WTC11 (cell line): ENCODE measurements around the gene MTTP. TPM values are rescaled to one million over a fixed set of nuclear protein-coding genes. Genes with fewer than 3 reads are reported as not detected.

Experiments used
- ATAC-seq: fragments of 200-7000 bp; cut with Tn5 transposase; 2 replicates; pipeline ENCODE4 v1.10.0; 2021; ENCODE audit warnings: mild to moderate bottlenecking, moderate library complexity
- CTCF ChIA-PET: fragments of 300-600 bp; sonication (Branson Sonifier 250); formaldehyde crosslinking; loops from one replicate; lab custom pipeline; 2021; ENCODE audit warnings: antibody characterized with exemption; lab: Charles Lee
- POLR2A ChIA-PET: fragments of 350-600 bp; sonication (Branson Sonifier 250); formaldehyde crosslinking; loops from one replicate; lab custom pipeline; 2021; ENCODE audit warnings: antibody characterized with exemption; lab: Charles Lee
- DNase-seq: peaks from one replicate; pipeline ENCODE4 v3.0.0; 2021; ENCODE audit warnings: low spot score
- H3K27ac Mint-ChIP-seq: 2 replicates; pipeline ENCODE4 v1.8.0; 2021; ENCODE audit warnings: mixed read lengths
- H3K27me3 Mint-ChIP-seq: 2 replicates; pipeline ENCODE4 v1.8.0; 2021; ENCODE audit warnings: low read depth, mild to moderate bottlenecking, moderate library complexity, mixed read lengths
- H3K36me3 Mint-ChIP-seq: 2 replicates; pipeline ENCODE4 v1.8.0; 2021; ENCODE audit warnings: mixed read lengths
- H3K4me1 Mint-ChIP-seq: 2 replicates; pipeline ENCODE4 v1.8.0; 2022; ENCODE audit warnings: mixed read lengths
- H3K4me3 Mint-ChIP-seq: 2 replicates; pipeline ENCODE4 v1.8.0; 2021; ENCODE audit warnings: mild to moderate bottlenecking, moderate library complexity, mixed read lengths
- H3K9me3 Mint-ChIP-seq: 2 replicates; pipeline ENCODE4 v1.8.0; 2021; ENCODE audit warnings: mixed read lengths
- AFF4 ChIP-seq: sonication (generic); formaldehyde crosslinking; IDR thresholded peaks from 2 replicates; pipeline ENCODE4 v1.8.1; 2023; ENCODE audit warnings: mild to moderate bottlenecking, missing genetic modification reagents, borderline replicate concordance
- AR ChIP-seq: fragments of 250-450 bp; sonication (Bioruptor Pico); IDR thresholded peaks from 2 replicates; pipeline ENCODE4 v1.9.0; 2021; ENCODE audit warnings: mild to moderate bottlenecking
- ATF1 ChIP-seq: sonication (generic); formaldehyde crosslinking; IDR thresholded peaks from 2 replicates; pipeline ENCODE4 v1.8.1; 2023; ENCODE audit warnings: mild to moderate bottlenecking, moderate library complexity, missing genetic modification reagents
- FOXP1 ChIP-seq: sonication (generic); formaldehyde crosslinking; IDR thresholded peaks from 2 replicates; pipeline ENCODE4 v1.8.0; 2022; ENCODE audit warnings: missing genetic modification reagents, mild to moderate bottlenecking, moderate library complexity, borderline replicate concordance
- HMGXB4 ChIP-seq: sonication (generic); formaldehyde crosslinking; IDR thresholded peaks from 2 replicates; pipeline ENCODE4 v1.8.1; 2023; ENCODE audit warnings: mild to moderate bottlenecking, moderate library complexity, missing genetic modification reagents
- KAT7 ChIP-seq: sonication (generic); formaldehyde crosslinking; IDR thresholded peaks from 2 replicates; pipeline ENCODE4 v1.8.1; 2023; ENCODE audit warnings: missing genetic modification reagents, mild to moderate bottlenecking, borderline replicate concordance
- MLX ChIP-seq: sonication (generic); formaldehyde crosslinking; IDR thresholded peaks from 2 replicates; pipeline ENCODE4 v1.8.1; 2023; ENCODE audit warnings: mild to moderate bottlenecking, missing genetic modification reagents, moderate library complexity
- NR3C1 ChIP-seq: sonication (generic); formaldehyde crosslinking; conservative IDR thresholded peaks from 2 replicates; pipeline ENCODE4 v1.8.1; 2023; ENCODE audit warnings: low read depth, mild to moderate bottlenecking, missing genetic modification reagents
- PRRX2 ChIP-seq: fragments of 250-450 bp; sonication (Bioruptor Pico); IDR thresholded peaks from 2 replicates; pipeline ENCODE4 v1.8.0; 2021; ENCODE audit warnings: mild to moderate bottlenecking
- SOX15 ChIP-seq: fragments of 250-450 bp; sonication (Bioruptor Pico); IDR thresholded peaks from 2 replicates; pipeline ENCODE4 v1.9.0; 2021; ENCODE audit warnings: mild to moderate bottlenecking
- TCF7 ChIP-seq: sonication (generic); formaldehyde crosslinking; IDR thresholded peaks from 2 replicates; pipeline ENCODE4 v1.8.0; 2022; ENCODE audit warnings: mild to moderate bottlenecking, low read depth, missing genetic modification reagents, moderate library complexity
- TEAD4 ChIP-seq: sonication (generic); formaldehyde crosslinking; IDR thresholded peaks from 2 replicates; pipeline ENCODE4 v1.8.0; 2022; ENCODE audit warnings: mild to moderate bottlenecking, missing genetic modification reagents
- USF2 ChIP-seq: sonication (generic); formaldehyde crosslinking; IDR thresholded peaks from 2 replicates; pipeline ENCODE4 v1.8.1; 2023; ENCODE audit warnings: mild to moderate bottlenecking, missing genetic modification reagents, moderate library complexity
- ZBTB43 ChIP-seq: sonication (generic); formaldehyde crosslinking; IDR thresholded peaks from 2 replicates; pipeline ENCODE4 v1.8.1; 2023; ENCODE audit warnings: mild to moderate bottlenecking, missing genetic modification reagents
- ZMAT4 ChIP-seq: fragments of 250-450 bp; sonication (Bioruptor Pico); IDR thresholded peaks from 2 replicates; pipeline ENCODE4 v1.9.0; 2021; ENCODE audit warnings: mild to moderate bottlenecking
- ZNF416 ChIP-seq: fragments of 250-450 bp; sonication (Bioruptor Pico); IDR thresholded peaks from 2 replicates; pipeline ENCODE4 v1.9.0; 2021; ENCODE audit warnings: mild to moderate bottlenecking, inconsistent platforms
- ZNF532 ChIP-seq: fragments of 250-450 bp; sonication (Bioruptor Pico); IDR thresholded peaks from 2 replicates; pipeline ENCODE4 v1.9.0; 2021; ENCODE audit warnings: mild to moderate bottlenecking, borderline replicate concordance
- total RNA-seq: library from RNA; stranded (reverse); gene quantifications from 3 replicates; pipeline ENCODE4 v1.2.3, GENCODE V29; 2021

The MTTP gene
- total RNA-seq, 1 experiment from 2014 or later = 0.26 TPM

- TF ChIP-seq TEAD4 (CRISPR knock-in tag) = no peak
- TF ChIP-seq, all 79 proteins: peak for 0
- DNase-seq = no peak
- ATAC-seq = no peak
- Mint-ChIP-seq H3K4me1 (no peaks in the 10 kb centered on the region), H3K36me3 (no peaks in the 10 kb centered on the region), H3K9me3 (peaks cover 13% of the 10 kb centered on the region), H3K27me3 (no peaks in the 10 kb centered on the region; the same call in 1 of the 2 replicates), H3K4me3 (no peak overlapping the region), H3K27ac (no peak overlapping the region)
- ChIA-PET CTCF (no interaction called here), POLR2A (interaction anchor here (0.7 kb wide), 1 partner anchor 26 kb away, joined by 3 read pairs; the partner anchor contains the start of gene TRMT10A)
Observed at GRCh38 chr4:99537674-99538073, 37.0 kb upstream of the MTTP start.

- peaks cover 8% of the 10 kb centered on the region for H3K9me3 Mint-ChIP-seq
- no peak overlapping the region for H3K4me3 Mint-ChIP-seq
- no peak for ATAC-seq
- POLR2A ChIA-PET = no interaction called here
- DNase-seq = no peak
- H3K27me3 Mint-ChIP-seq = no peaks in the 10 kb centered on the region; the same call in 1 of the 2 replicates
- H3K27ac Mint-ChIP-seq = no peak overlapping the region
- H3K36me3 Mint-ChIP-seq = no peaks in the 10 kb centered on the region
- H3K4me1 Mint-ChIP-seq = no peaks in the 10 kb centered on the region
- CTCF ChIA-PET = no interaction called here
- TF ChIP-seq AFF4 (CRISPR knock-in tag) (no peak), TCF7 (CRISPR knock-in tag) (no peak), ZNF532 (CRISPR knock-in tag) (no peak), PRRX2 (CRISPR knock-in tag) (no peak), HMGXB4 (no peak), AR (CRISPR knock-in tag) (no peak), SOX15 (CRISPR knock-in tag) (no peak), ATF1 (CRISPR knock-in tag) (no peak), ZNF416 (CRISPR knock-in tag) (no peak), ZBTB43 (CRISPR knock-in tag) (no peak), NR3C1 (CRISPR knock-in tag) (no peak), MLX (CRISPR knock-in tag) (no peak), KAT7 (no peak), USF2 (no peak), FOXP1 (CRISPR knock-in tag) (no peak), ZMAT4 (CRISPR knock-in tag) (no peak)
Observed at GRCh38 chr4:99540277-99540939, 34.2 kb upstream of the MTTP start.
